ENCODE data around the gene PAX5. TPM values are rescaled to one million over a fixed set of nuclear protein-coding genes. Genes with fewer than 3 reads are reported as not detected.

The PAX5 gene
- total RNA-seq, 1 experiment from 2014 or later = 0.39 TPM

DNA sequence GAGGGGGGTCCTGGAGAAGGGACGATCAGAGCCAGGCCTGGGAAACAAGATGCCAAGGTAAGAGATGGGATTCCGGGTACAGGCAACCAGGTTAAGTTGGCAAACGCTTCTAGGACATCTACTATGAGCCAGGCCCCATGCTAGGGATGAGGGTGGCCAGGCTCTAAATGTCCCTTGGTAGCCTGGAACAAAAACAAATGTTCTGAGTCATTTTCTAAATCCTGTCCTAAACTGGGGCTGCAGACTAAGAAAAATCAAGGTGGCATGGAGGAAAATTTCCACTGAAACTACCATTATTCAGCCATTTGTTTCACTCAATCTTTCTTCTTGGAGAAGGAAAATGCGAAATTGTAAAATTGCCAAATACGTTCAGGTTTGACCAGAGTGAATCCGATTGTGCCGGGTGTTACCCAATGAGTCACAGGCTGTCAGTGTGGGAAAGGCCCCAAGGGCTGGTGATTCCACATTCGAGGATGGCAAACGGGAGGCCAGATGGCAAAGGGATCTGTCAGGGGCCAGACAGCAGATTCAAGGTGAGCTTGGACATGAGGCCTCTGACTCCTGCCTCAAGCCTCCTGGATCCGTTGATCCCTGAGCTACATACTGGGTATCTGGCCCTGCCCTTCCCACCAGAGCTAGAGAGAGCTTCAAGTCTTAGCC is 57.6 kb downstream of the PAX5 start:
- Histone ChIP-seq H2AK5ac (ENCODE audit: insufficient read length, low read length) (no peak overlapping the region), H3K56ac (ENCODE audit: insufficient read length, low read depth, low read length) (no peak overlapping the region), H3K4me1 (ENCODE audit: insufficient read depth, low read length) (no peaks in the 10 kb centered on the region; the same call in 1 of the 2 replicates), H3K4ac (ENCODE audit: low read depth, low read length) (no peak overlapping the region), H4K20me1 (ENCODE audit: control insufficient read depth, insufficient read depth, insufficient read length) (no peaks in the 10 kb centered on the region), H2AFZ (ENCODE audit: low read length) (no peak overlapping the region), H2BK5ac (ENCODE audit: insufficient read length, low read length) (no peak overlapping the region), H2BK20ac (ENCODE audit: low read depth, low read length, poor library complexity, severe bottlenecking) (no peak overlapping the region), H3K4me2 (ENCODE audit: insufficient read depth, insufficient read length, low read length) (no peak overlapping the region), H3K9ac (ENCODE audit: extremely low read depth, insufficient read length, low read length) (no peak overlapping the region), H3K23me2 (ENCODE audit: insufficient read length, low read depth, low read length, poor library complexity, severe bottlenecking) (no peaks in the 10 kb centered on the region), H3K27ac (ENCODE audit: insufficient read length, low read depth, low read length) (no peak overlapping the region), H3T11ph (ENCODE audit: low read length) (no peak overlapping the region), H3K79me1 (ENCODE audit: insufficient read depth, low read depth, low read length, poor library complexity, severe bottlenecking) (no peaks in the 10 kb centered on the region), H2BK12ac (ENCODE audit: insufficient read length, low read depth, low read length) (no peak overlapping the region), H3K14ac (ENCODE audit: insufficient read depth, low read length) (no peak overlapping the region), H4K5ac (ENCODE audit: insufficient read length, low read depth, low read length) (no peak overlapping the region), H3K9me3 (ENCODE audit: control insufficient read depth, low read depth, low read length) (no peaks in the 10 kb centered on the region), H3K27me3 (ENCODE audit: insufficient read depth, low read length) (no peaks in the 10 kb centered on the region), H4K8ac (replicated peaks; ENCODE audit: insufficient read length, low read depth, low read length) (no peak overlapping the region), H3K79me2 (ENCODE audit: insufficient read depth, low read length) (no peaks in the 10 kb centered on the region), H4K91ac (ENCODE audit: insufficient read length, low read depth, low read length) (no peak overlapping the region), H3K18ac (ENCODE audit: insufficient read length, low read depth, low read length) (no peak overlapping the region), H2BK15ac (ENCODE audit: low read depth, low read length) (no peak overlapping the region), H2BK120ac (ENCODE audit: low read depth, low read length, poor library complexity, severe bottlenecking) (no peak overlapping the region), H3K23ac (ENCODE audit: insufficient read length, low read depth, low read length) (no peak overlapping the region)
- no CpG with 5 or more reads among the region's 10 CpGs for WGBS (ENCODE audit: extremely low coverage, insufficient read length, low lambda C conversion rate)
- H3K36me3 Mint-ChIP-seq (ENCODE audit: insufficient read depth in 1 of 3, low read depth in 3 of 3) = no peaks in the 10 kb centered on the region
- H3K4me1 Mint-ChIP-seq = peaks cover 17 to 22% of the 10 kb centered on the region in 2 experiments
- peaks cover 34% of the 10 kb centered on the region for H3K27me3 Mint-ChIP-seq (ENCODE audit: low read depth)
- H3K9me3 Mint-ChIP-seq = no peaks in the 10 kb centered on the region
- peak overlapping the region in 1 of 3 experiments; percentile 34; a peak in 1 of 7 replicates for H3K27ac Mint-ChIP-seq
- TF ChIP-seq, protein P1, sequence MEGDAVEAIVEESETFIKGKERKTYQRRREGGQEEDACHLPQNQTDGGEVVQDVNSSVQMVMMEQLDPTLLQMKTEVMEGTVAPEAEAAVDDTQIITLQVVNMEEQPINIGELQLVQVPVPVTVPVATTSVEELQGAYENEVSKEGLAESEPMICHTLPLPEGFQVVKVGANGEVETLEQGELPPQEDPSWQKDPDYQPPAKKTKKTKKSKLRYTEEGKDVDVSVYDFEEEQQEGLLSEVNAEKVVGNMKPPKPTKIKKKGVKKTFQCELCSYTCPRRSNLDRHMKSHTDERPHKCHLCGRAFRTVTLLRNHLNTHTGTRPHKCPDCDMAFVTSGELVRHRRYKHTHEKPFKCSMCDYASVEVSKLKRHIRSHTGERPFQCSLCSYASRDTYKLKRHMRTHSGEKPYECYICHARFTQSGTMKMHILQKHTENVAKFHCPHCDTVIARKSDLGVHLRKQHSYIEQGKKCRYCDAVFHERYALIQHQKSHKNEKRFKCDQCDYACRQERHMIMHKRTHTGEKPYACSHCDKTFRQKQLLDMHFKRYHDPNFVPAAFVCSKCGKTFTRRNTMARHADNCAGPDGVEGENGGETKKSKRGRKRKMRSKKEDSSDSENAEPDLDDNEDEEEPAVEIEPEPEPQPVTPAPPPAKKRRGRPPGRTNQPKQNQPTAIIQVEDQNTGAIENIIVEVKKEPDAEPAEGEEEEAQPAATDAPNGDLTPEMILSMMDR (conservative IDR thresholded peaks at IDR 0.05) = no peak
- H3K4me3 Mint-ChIP-seq = no peak overlapping the region
- peak; percentile 9 for DNase-seq
